Neural progenitor cell (in vitro differentiated cells): ENCODE data around the gene TRIM31. TPM values are rescaled to one million over a fixed set of nuclear protein-coding genes. Genes with fewer than 3 reads are reported as not detected.

Experiments
- DNase-seq: peaks from one replicate; pipeline ENCODE4 v3.0.0-alpha.2; 2016; ENCODE audit warnings: low spot score
- H2AFZ ChIP-seq: fragments of 200-600 bp; sonication (generic); replicated peaks from 2 replicates; pipeline ENCODE4 v1.6.1; 2016; ENCODE audit warnings: antibody characterized with exemption
- H3F3A ChIP-seq: fragments of 200-600 bp; sonication (generic); 2 replicates; pipeline ENCODE4 v1.6.1; 2016; ENCODE audit warnings: antibody characterized with exemption, low read depth
- H3K27ac ChIP-seq: fragments of 200-600 bp; sonication (generic); 2 replicates; pipeline ENCODE4 v1.5.1; 2016; ENCODE audit warnings: mild to moderate bottlenecking
- H3K27me3 ChIP-seq: fragments of 200-600 bp; sonication (generic); 2 replicates; pipeline ENCODE4 v1.6.1; 2016; ENCODE audit warnings: mild to moderate bottlenecking, moderate library complexity
- H3K36me3 ChIP-seq: fragments of 200-600 bp; sonication (generic); 2 replicates; pipeline ENCODE4 v1.5.1; 2016
- H3K4me1 ChIP-seq: fragments of 200-600 bp; sonication (generic); 2 replicates; pipeline ENCODE4 v1.6.1; 2016; ENCODE audit warnings: mixed run types
- H3K4me2 ChIP-seq: fragments of 200-600 bp; sonication (generic); 2 replicates; pipeline ENCODE4 v1.6.1; 2016
- H3K4me3 ChIP-seq: fragments of 200-600 bp; sonication (generic); 2 replicates; pipeline ENCODE4 v1.5.1; 2016
- H3K79me2 ChIP-seq: fragments of 200-600 bp; sonication (generic); 2 replicates; pipeline ENCODE4 v1.6.1; 2016; ENCODE audit warnings: low read depth
- H3K9ac ChIP-seq: fragments of 200-600 bp; sonication (generic); 2 replicates; pipeline ENCODE4 v1.6.1; 2016
- H3K9me3 ChIP-seq: fragments of 200-600 bp; sonication (generic); 2 replicates; pipeline ENCODE4 v1.5.1; 2016; ENCODE audit warnings: low read depth
- H4K20me1 ChIP-seq: fragments of 200-600 bp; sonication (generic); 2 replicates; pipeline ENCODE4 v1.6.1; 2016; ENCODE audit warnings: low read depth
- H3K27ac Mint-ChIP-seq: 3 replicates; pipeline ENCODE4 v1.8.0; 2021; ENCODE audit warnings: mixed read lengths
- H3K27me3 Mint-ChIP-seq: 2 replicates; pipeline ENCODE4 v1.8.0; 2022; ENCODE audit warnings: low read depth, mild to moderate bottlenecking, inconsistent platforms, moderate library complexity, mixed read lengths; ENCODE audit not compliant: insufficient read depth
- H3K36me3 Mint-ChIP-seq: 3 replicates; pipeline ENCODE4 v1.8.0; 2021; ENCODE audit warnings: mixed read lengths
- H3K4me1 Mint-ChIP-seq: 3 replicates; pipeline ENCODE4 v1.8.0; 2021; ENCODE audit warnings: mixed read lengths
- H3K4me3 Mint-ChIP-seq: 3 replicates; pipeline ENCODE4 v1.8.0; 2021; ENCODE audit warnings: mild to moderate bottlenecking, moderate library complexity, mixed read lengths
- H3K9me3 Mint-ChIP-seq: 3 replicates; pipeline ENCODE4 v1.8.0; 2020; ENCODE audit warnings: mixed read lengths
- EZH2 ChIP-seq: fragments of 200-600 bp; sonication (generic); IDR thresholded peaks from 2 replicates; pipeline ENCODE4 v1.6.1; 2017; ENCODE audit warnings: antibody characterized with exemption, mild to moderate bottlenecking, moderate library complexity
- EZH2phosphoT487 ChIP-seq: fragments of 200-600 bp; sonication (generic); IDR thresholded peaks from 2 replicates; pipeline ENCODE4 v1.6.1; 2017; ENCODE audit warnings: antibody characterized with exemption
- total RNA-seq: library from RNA; depleted of rRNA; stranded (reverse); fragments of >200 nt; gene quantifications from 2 replicates; pipeline ENCODE4 v1.2.3, GENCODE V29; 2015; ENCODE audit warnings: low replicate concordance
- TF ChIP-seq, protein P1 (sequence below): fragments of 200-600 bp; sonication (generic); IDR thresholded peaks from 2 replicates; pipeline ENCODE4 v1.5.1; 2017; ENCODE audit warnings: antibody characterized with exemption, mild to moderate bottlenecking

TRIM31 gene
- total RNA-seq, 1 donor from 2014 or later, result not detected

DNA sequence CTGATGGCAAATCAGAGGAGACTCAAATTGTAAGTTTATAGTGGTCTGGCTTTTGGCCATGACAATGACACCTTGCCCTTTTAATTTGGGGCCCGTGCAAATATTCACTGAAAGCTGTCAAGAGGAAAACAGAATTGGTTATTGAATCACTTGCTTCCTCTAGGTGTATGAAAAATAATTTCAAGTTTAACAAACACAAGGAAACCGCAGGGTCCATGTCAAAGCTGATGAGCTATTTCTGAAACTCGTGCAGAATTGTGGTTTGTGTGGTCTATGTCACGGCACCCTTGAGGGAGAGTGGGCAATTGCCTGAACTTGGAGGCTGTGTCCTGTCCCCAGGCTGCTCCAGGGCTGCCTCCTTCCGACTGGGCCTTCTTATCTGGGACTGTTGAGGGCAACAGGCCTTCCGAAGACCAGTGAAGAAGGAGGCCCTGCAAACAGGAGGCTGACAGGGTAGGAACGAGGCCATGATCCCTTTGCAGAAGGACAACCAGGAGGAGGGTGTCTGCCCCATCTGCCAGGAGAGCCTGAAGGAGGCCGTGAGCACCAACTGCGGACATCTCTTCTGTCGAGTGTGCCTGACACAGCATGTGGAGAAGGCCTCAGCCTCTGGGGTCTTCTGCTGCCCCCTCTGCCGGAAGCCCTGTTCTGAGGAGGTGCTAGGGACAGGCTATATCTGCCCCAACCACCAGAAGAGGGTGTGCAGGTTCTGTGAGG lies 23.8 kb upstream of the TRIM31 start:
- H4K20me1 ChIP-seq, result no peaks in the 10 kb centered on the region
- no peaks in the 10 kb centered on the region for H3K4me1 Mint-ChIP-seq
- no peaks in the 10 kb centered on the region for H3F3A ChIP-seq
- no peaks in the 10 kb centered on the region for H3K4me1 ChIP-seq
- no peak for DNase-seq
- no peaks in the 10 kb centered on the region for H3K36me3 ChIP-seq
- TF ChIP-seq, protein P1, sequence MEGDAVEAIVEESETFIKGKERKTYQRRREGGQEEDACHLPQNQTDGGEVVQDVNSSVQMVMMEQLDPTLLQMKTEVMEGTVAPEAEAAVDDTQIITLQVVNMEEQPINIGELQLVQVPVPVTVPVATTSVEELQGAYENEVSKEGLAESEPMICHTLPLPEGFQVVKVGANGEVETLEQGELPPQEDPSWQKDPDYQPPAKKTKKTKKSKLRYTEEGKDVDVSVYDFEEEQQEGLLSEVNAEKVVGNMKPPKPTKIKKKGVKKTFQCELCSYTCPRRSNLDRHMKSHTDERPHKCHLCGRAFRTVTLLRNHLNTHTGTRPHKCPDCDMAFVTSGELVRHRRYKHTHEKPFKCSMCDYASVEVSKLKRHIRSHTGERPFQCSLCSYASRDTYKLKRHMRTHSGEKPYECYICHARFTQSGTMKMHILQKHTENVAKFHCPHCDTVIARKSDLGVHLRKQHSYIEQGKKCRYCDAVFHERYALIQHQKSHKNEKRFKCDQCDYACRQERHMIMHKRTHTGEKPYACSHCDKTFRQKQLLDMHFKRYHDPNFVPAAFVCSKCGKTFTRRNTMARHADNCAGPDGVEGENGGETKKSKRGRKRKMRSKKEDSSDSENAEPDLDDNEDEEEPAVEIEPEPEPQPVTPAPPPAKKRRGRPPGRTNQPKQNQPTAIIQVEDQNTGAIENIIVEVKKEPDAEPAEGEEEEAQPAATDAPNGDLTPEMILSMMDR, result no peak
- TF ChIP-seq EZH2 (no peak), EZH2phosphoT487 (no peak)
- no peak overlapping the region for H3K4me3 ChIP-seq
- H3K27ac Mint-ChIP-seq, result no peak overlapping the region
- no peak overlapping the region for H3K27ac ChIP-seq
- H3K9ac ChIP-seq, result no peak overlapping the region
- H3K27me3 ChIP-seq, result peaks cover 64% of the 10 kb centered on the region
- no peaks in the 10 kb centered on the region for H3K36me3 Mint-ChIP-seq
- peaks cover 11% of the 10 kb centered on the region for H3K27me3 Mint-ChIP-seq
- no peaks in the 10 kb centered on the region for H3K9me3 ChIP-seq
- H2AFZ ChIP-seq, result no peak overlapping the region
- no peak overlapping the region for H3K4me3 Mint-ChIP-seq
- H3K79me2 ChIP-seq, result no peaks in the 10 kb centered on the region
- H3K4me2 ChIP-seq, result no peak overlapping the region
- no peaks in the 10 kb centered on the region for H3K9me3 Mint-ChIP-seq

DNA sequence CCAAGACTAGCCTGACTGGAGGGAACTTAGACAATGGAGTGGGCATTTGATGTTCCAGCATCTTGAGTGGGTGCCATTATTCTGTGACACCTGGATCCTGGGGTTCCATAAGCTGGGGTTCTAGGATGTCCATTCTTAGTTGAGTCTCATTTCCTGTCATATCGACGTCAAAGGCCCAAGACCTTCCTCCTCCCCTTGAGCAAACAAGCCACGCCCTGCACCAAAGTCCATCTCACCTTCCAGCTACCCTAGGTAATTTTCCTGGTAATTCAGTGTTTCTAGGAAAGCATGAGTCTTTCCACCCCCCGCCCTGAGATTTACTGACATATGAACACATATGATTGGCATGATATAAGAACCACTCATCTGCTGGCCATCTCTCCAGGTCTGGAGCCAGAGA lies 22.9 kb upstream of the TRIM31 start, which contains the start of gene TRIM40:
TRIM40 (plus strand) TSS at position 384 of the 400 bp plus-strand sequence. CDS start 897 bp downstream, outside the sequence.
- H3K9ac ChIP-seq, result no peak within 1 kb of the TSS
- H3K27ac ChIP-seq, result no peak within 1 kb of the TSS
- peaks cover 14% of the 10 kb centered on the region for H3K27me3 Mint-ChIP-seq
- no peaks in the 10 kb centered on the region for H3K36me3 Mint-ChIP-seq
- H3K36me3 ChIP-seq, result no peaks in the 10 kb centered on the region
- H3K4me2 ChIP-seq, result no peak within 1 kb of the TSS
- no peak for DNase-seq
- H3K4me1 ChIP-seq, result no peaks in the 10 kb centered on the region
- no peaks in the 10 kb centered on the region for H3K9me3 Mint-ChIP-seq
- H3K27me3 ChIP-seq, result peaks cover 64% of the 10 kb centered on the region
- H3K9me3 ChIP-seq, result no peaks in the 10 kb centered on the region
- H3K4me3 ChIP-seq, result no peak within 1 kb of the TSS
- H4K20me1 ChIP-seq, result no peaks in the 10 kb centered on the region
- no peak within 1 kb of the TSS for H2AFZ ChIP-seq
- no peaks in the 10 kb centered on the region for H3F3A ChIP-seq
- no peak within 1 kb of the TSS for H3K4me3 Mint-ChIP-seq
- H3K27ac Mint-ChIP-seq, result no peak within 1 kb of the TSS
- peaks cover 4% of the 10 kb centered on the region for H3K4me1 Mint-ChIP-seq
- TF ChIP-seq EZH2 (no peak), EZH2phosphoT487 (no peak)
- TF ChIP-seq, protein P1, result no peak
- H3K79me2 ChIP-seq, result no peaks in the 10 kb centered on the region

- Histone ChIP-seq H3K4me1 (no peaks in the 10 kb centered on the region), H3F3A (no peaks in the 10 kb centered on the region), H3K79me2 (no peaks in the 10 kb centered on the region), H4K20me1 (no peaks in the 10 kb centered on the region), H3K27ac (no peak overlapping the region), H3K9ac (no peak overlapping the region), H2AFZ (no peak overlapping the region), H3K27me3 (peaks cover 68% of the 10 kb centered on the region), H3K4me3 (no peak overlapping the region), H3K9me3 (no peaks in the 10 kb centered on the region), H3K36me3 (no peaks in the 10 kb centered on the region), H3K4me2 (no peak overlapping the region)
- no peak for DNase-seq
- H3K4me1 Mint-ChIP-seq, result peaks cover 4% of the 10 kb centered on the region
- TF ChIP-seq, protein P1, result no peak
- TF ChIP-seq EZH2phosphoT487 (no peak), EZH2 (no peak)
- H3K4me3 Mint-ChIP-seq, result no peak overlapping the region
- H3K27ac Mint-ChIP-seq, result no peak overlapping the region
- no peaks in the 10 kb centered on the region for H3K36me3 Mint-ChIP-seq
- H3K9me3 Mint-ChIP-seq, result no peaks in the 10 kb centered on the region
- H3K27me3 Mint-ChIP-seq, result peaks cover 19% of the 10 kb centered on the region
These were observed 22.3 kb upstream of the TRIM31 start for GRCh38 chr6:30135147-30135546.
